ENCODE results near the gene SLC43A1. TPM values are rescaled to one million over a fixed set of nuclear protein-coding genes. Genes with fewer than 3 reads are reported as not detected.

The SLC43A1 gene
- total RNA-seq, 1 donor from 2014 or later, result 3.3 TPM

DNA sequence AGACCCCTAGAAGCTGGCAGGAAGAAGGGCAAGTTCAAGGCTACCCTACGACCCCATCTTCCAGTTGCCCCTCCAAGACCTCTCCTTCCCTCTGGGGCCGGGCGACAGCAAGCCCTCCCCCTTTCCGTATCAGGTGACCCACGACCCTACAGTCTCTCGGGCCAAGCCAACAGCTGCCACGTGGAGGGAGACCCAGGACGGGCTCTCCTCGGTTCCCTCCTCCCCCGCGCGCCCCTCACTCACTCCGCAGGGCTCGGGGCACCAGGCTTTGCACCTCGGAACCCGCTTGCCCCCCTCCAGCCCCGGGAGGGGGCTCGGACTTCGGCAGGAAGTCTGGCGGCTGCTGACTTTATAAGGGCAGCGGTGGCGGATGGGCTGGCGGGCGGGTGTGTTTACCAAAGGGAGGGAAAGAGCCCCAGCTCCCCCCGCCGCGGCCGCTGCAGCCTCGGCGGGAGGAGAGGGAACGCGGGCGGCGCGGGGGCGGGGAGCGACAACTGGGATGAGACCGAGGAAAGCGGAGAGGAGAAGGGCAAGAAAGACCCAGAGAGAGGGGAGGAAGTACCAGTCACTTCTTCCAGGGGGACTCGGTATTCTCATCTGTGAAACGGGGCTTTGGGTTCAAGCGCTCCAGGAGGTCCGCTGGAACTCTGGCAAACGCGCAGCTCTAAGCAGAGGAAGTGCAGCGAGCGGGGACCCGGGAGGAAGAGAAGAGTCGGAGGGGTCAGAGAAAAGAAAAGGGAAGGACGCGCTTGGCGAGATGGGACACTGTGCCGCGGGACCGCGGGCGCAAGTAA, 767 bp downstream of the SLC43A1 start:
- H3K36me3 Mint-ChIP-seq, result no peaks in the 10 kb centered on the region
- peak overlapping the region; percentile 74 for H3K4me3 Mint-ChIP-seq
- H3K4me1 Mint-ChIP-seq, result peaks cover 11% of the 10 kb centered on the region
- TF ChIP-seq, protein P1, sequence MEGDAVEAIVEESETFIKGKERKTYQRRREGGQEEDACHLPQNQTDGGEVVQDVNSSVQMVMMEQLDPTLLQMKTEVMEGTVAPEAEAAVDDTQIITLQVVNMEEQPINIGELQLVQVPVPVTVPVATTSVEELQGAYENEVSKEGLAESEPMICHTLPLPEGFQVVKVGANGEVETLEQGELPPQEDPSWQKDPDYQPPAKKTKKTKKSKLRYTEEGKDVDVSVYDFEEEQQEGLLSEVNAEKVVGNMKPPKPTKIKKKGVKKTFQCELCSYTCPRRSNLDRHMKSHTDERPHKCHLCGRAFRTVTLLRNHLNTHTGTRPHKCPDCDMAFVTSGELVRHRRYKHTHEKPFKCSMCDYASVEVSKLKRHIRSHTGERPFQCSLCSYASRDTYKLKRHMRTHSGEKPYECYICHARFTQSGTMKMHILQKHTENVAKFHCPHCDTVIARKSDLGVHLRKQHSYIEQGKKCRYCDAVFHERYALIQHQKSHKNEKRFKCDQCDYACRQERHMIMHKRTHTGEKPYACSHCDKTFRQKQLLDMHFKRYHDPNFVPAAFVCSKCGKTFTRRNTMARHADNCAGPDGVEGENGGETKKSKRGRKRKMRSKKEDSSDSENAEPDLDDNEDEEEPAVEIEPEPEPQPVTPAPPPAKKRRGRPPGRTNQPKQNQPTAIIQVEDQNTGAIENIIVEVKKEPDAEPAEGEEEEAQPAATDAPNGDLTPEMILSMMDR (IDR thresholded peaks at IDR 0.05; ENCODE audit: unreplicated experiment), result no peak
- DNase-seq (ENCODE audit: low spot score in 2 of 2, unreplicated experiment in 2 of 2), result no peak
- H3K27me3 Mint-ChIP-seq (ENCODE audit: low read depth), result peaks cover 72% of the 10 kb centered on the region
- H3K27ac Mint-ChIP-seq, result no peak overlapping the region
- no peaks in the 10 kb centered on the region for H3K9me3 Mint-ChIP-seq

DNA sequence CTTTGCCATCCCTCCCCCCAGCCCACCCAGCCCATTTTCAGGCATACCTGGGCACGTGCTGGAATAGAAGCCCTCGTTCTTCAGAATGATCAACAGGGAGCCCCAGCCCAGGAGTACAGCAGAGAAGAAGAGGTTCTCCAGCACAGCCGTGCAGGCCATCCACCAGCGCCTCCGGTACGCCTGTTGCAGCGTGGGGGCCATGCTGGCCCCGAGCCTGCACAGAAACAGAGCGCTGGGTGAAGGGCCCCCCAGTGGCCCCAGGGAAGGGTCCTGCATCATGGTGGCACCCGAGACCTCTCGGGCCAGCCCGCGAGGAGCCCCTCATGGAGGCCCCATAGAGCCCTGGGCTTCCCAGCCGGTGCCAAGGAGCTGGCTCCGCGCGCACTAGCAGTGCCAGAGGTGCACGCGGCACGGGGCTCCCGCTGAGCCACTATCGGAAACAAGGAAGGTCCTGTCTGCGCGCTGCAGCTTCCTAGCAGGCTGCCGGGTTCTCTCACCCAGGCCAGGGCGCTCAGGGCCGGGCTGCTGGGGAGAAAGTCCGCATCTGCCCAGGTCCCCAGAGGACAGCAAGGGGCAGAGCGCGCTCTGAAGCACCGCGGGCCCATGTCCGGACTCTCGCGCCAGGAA, 1.5 kb downstream of the SLC43A1 start:
- Mint-ChIP-seq H3K4me3 (peak overlapping the region; percentile 74), H3K9me3 (no peaks in the 10 kb centered on the region), H3K27me3 (ENCODE audit: low read depth) (peaks cover 74% of the 10 kb centered on the region), H3K27ac (no peak overlapping the region), H3K36me3 (no peaks in the 10 kb centered on the region), H3K4me1 (peaks cover 11% of the 10 kb centered on the region)
- DNase-seq (ENCODE audit: low spot score in 2 of 2, unreplicated experiment in 2 of 2), result peak in 1 of 2 experiments; percentile 43
- TF ChIP-seq, protein P1 (IDR thresholded peaks at IDR 0.05; ENCODE audit: unreplicated experiment), result no peak

DNA sequence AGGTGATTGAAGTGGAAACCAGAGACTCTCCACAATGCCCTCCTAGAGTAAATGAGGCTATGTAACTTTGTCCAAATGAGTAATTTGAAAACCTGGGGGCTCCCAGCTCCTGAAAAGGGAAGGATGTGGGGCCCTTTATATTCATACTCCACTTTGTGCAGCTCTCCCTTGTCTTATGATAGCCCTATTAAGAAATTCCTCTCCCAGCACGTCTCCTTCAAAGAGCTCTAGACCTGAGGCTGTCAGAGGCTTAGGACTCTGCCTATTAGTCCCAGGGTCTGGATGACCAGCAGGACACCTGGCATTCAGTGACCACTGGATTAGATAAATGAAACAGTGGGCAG, 2.1 kb downstream of the SLC43A1 start:
- peaks cover 11% of the 10 kb centered on the region for H3K4me1 Mint-ChIP-seq
- no peaks in the 10 kb centered on the region for H3K36me3 Mint-ChIP-seq
- peak overlapping the region; percentile 41 for H3K4me3 Mint-ChIP-seq
- no peaks in the 10 kb centered on the region for H3K9me3 Mint-ChIP-seq
- H3K27me3 Mint-ChIP-seq (ENCODE audit: low read depth), result peaks cover 70% of the 10 kb centered on the region
- H3K27ac Mint-ChIP-seq, result no peak overlapping the region
- TF ChIP-seq, protein P1 (IDR thresholded peaks at IDR 0.05; ENCODE audit: unreplicated experiment), result no peak
- no peak for DNase-seq (ENCODE audit: low spot score in 2 of 2, unreplicated experiment in 2 of 2)

DNA sequence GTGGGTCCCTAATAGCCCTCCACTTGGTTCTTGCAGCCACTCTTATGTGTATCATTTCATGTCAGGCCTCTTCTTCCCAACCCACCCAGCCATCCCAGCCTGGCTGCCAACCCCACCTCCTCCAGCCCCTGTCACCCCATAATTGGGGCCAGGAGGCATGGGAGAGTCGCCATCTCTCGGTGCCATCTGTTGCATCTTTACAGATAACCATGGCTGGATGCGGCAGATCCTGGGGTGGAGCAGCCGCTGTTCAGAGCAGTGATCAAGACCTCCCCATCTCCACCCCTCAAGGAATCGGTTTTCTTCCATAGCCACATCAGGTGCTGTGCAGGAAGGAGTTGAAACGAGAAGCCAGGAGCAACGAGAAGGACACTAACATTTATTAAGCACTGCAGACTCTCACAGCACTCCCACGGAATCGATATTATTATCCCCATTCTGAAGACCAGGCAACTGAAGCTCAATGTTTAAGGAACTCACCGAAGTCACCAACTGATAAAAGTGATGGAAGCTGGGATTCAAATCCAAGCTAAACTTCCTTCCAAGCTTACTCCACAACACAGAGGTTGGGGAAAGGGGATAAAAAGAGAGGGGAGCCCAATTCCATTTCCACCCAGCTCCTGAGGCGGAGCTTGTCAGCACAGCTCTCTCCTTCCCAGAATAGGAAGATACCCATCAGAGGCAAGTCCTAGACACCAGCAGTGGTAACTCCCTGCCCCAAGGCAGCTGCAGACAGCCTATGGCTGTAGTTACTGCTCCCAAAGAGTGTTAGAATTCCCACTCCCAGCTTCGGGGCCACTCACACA, 2.7 kb downstream of the SLC43A1 start:
- Mint-ChIP-seq H3K9me3 (no peaks in the 10 kb centered on the region), H3K4me1 (peaks cover 11% of the 10 kb centered on the region), H3K27me3 (ENCODE audit: low read depth) (peaks cover 72% of the 10 kb centered on the region), H3K27ac (no peak overlapping the region), H3K36me3 (no peaks in the 10 kb centered on the region), H3K4me3 (no peak overlapping the region)
- TF ChIP-seq, protein P1 (IDR thresholded peaks at IDR 0.05; ENCODE audit: unreplicated experiment), result no peak
- no peak for DNase-seq (ENCODE audit: low spot score in 2 of 2, unreplicated experiment in 2 of 2)

DNA sequence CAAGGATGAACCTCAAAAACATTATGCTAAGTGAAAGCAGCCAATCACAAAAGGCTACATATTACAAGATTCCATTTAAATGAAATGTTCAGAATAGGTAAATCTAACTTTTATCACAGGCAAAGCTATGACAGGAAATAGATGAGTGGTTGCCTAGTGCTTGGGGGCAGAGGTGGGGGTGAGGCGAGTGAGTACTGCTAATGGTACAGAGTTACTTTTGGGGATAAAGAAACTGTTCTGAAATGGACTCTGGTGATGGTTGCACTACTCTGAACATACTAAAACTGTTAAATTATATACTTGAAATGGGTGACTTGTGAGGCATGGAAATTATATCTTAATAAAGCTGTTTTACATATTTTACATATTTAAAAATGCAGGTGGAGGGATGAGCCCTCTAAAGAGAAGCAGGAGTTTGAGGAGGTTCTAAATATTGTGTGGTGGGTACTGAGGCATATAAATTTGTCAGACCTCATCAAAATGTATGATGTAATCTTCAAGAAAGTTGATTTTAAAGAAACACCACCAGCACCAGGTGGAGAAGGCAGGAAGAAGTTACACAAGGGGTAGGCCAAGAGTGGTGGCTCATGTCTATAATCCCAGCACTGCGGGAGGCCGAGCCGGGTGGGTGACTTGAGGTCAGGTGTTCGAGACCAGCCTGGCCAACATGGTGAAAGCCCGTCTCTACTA, 3.6 kb downstream of the SLC43A1 start:
- TF ChIP-seq, protein P1 (IDR thresholded peaks at IDR 0.05; ENCODE audit: unreplicated experiment), result no peak
- H3K27me3 Mint-ChIP-seq (ENCODE audit: low read depth), result peaks cover 64% of the 10 kb centered on the region
- H3K4me3 Mint-ChIP-seq, result no peak overlapping the region
- no peaks in the 10 kb centered on the region for H3K36me3 Mint-ChIP-seq
- DNase-seq (ENCODE audit: low spot score in 2 of 2, unreplicated experiment in 2 of 2), result no peak
- no peak overlapping the region for H3K27ac Mint-ChIP-seq
- H3K4me1 Mint-ChIP-seq, result peaks cover 11% of the 10 kb centered on the region
- H3K9me3 Mint-ChIP-seq, result no peaks in the 10 kb centered on the region
